Breast epithelium (tissue), 4 donors: ENCODE data around the gene ADD3. TPM values are rescaled to one million over a fixed set of nuclear protein-coding genes. Genes with fewer than 3 reads are reported as not detected.

Experiments
- DNase-seq, 2 donors: peaks; one replicate each; pipeline ENCODE4 v3.0.0-alpha.2; 2019; ENCODE audit warnings: low spot score in 2 of 2
- H3K27ac ChIP-seq, 2 donors: fragments of 200-600 bp; sonication (generic) in 1 of 2; one replicate each; pipeline ENCODE4 v1.5.1; 2016 to 2019; ENCODE audit warnings: mild to moderate bottlenecking in 1 of 2
- H3K27me3 ChIP-seq, 2 donors: fragments of 200-600 bp; sonication (generic) in 1 of 2; one replicate each; pipeline versions ENCODE4 v1.5.1 to v1.6.0; 2017 to 2019; ENCODE audit warnings: control low read depth in 1 of 2, mild to moderate bottlenecking in 1 of 2
- H3K36me3 ChIP-seq: fragments of 200-600 bp; one replicate; pipeline ENCODE4 v1.5.1; 2019
- H3K4me1 ChIP-seq, 2 donors: fragments of 200-600 bp; sonication (generic); one replicate each; pipeline ENCODE4 v1.5.1; 2016 to 2019; ENCODE audit warnings: control low read depth in 1 of 2
- H3K4me3 ChIP-seq, 3 donors: fragments of 200-600 bp; sonication (generic); 1 replicate in 2 of 3; 2 replicates in 1 of 3; pipeline ENCODE4 v1.5.1; 2016 to 2019; ENCODE audit warnings: mild to moderate bottlenecking in 3 of 3, moderate library complexity in 2 of 3
- H3K9me3 ChIP-seq, 2 donors: fragments of 200-600 bp; sonication (generic) in 1 of 2; one replicate each; pipeline ENCODE4 v1.5.1; 2016 to 2019; ENCODE audit warnings: control low read depth in 1 of 2
- CTCF ChIP-seq, 3 donors: fragments of 450-650 bp; IDR thresholded peaks; one replicate each; pipeline ENCODE4 v1.5.1; 2016 to 2017; ENCODE audit warnings: antibody characterized with exemption in 3 of 3, mild to moderate bottlenecking in 3 of 3, moderate library complexity in 3 of 3
- POLR2A ChIP-seq: fragments of 450-650 bp; IDR thresholded peaks from one replicate; pipeline ENCODE4 v1.6.1; 2016; ENCODE audit warnings: antibody characterized with exemption, mild to moderate bottlenecking, moderate library complexity
- POLR2AphosphoS5 ChIP-seq, 3 donors: sonication (generic); formaldehyde crosslinking; IDR thresholded peaks; one replicate each; pipeline ENCODE4 v1.6.1; 2017; ENCODE audit warnings: antibody characterized with exemption in 3 of 3
- intact Hi-C: fragments of 100-400 bp; cut with DNase I; formaldehyde crosslinking; loops from one replicate; pipeline ENCODE4 v1.15.1; 2023; ENCODE audit warnings: low total_unique reads
- total RNA-seq, 3 donors: library from RNA; depleted of rRNA; stranded (reverse); fragments of >200 nt; gene quantifications; one replicate each; pipeline ENCODE4 v1.1.0, GENCODE V29; 2016

ADD3 gene
- total RNA-seq, 3 donors from 2014 or later: 208 to 458 (median 347) TPM

- Histone ChIP-seq H3K4me3 (no peak overlapping the region), H3K27ac (no peak overlapping the region), H3K4me1 (no peaks in the 10 kb centered on the region), H3K27me3 (no peaks in the 10 kb centered on the region), H3K9me3 (no peaks in the 10 kb centered on the region), H3K36me3 (no peaks in the 10 kb centered on the region)
- intact Hi-C loops: no loop called here
- no peak for DNase-seq
- TF ChIP-seq CTCF (IDR thresholded peaks at IDR 0.05): no peak
- TF ChIP-seq POLR2AphosphoS5 (IDR thresholded peaks at IDR 0.05): no peak
- TF ChIP-seq POLR2A: no peak
Observed at GRCh38 chr10:110051487-110051886, 43.7 kb downstream of the ADD3 start.

GRCh38 chr10:110052916-110053315 is 45.1 kb downstream of the ADD3 start:
- Histone ChIP-seq H3K9me3 (no peaks in the 10 kb centered on the region), H3K4me3 (no peak overlapping the region), H3K36me3 (no peaks in the 10 kb centered on the region), H3K27me3 (no peaks in the 10 kb centered on the region), H3K27ac (no peak overlapping the region), H3K4me1 (no peaks in the 10 kb centered on the region)
- intact Hi-C loops: no loop called here
- DNase-seq: no peak
- no peak for TF ChIP-seq CTCF (IDR thresholded peaks at IDR 0.05)
- no peak for TF ChIP-seq POLR2AphosphoS5 (IDR thresholded peaks at IDR 0.05)
- TF ChIP-seq POLR2A: no peak

- H3K27ac ChIP-seq: peak overlapping the region; percentile 5 to 57
- DNase-seq: no peak
- no peaks in the 10 kb centered on the region for H3K9me3 ChIP-seq
- TF ChIP-seq POLR2AphosphoS5 (IDR thresholded peaks at IDR 0.05) (no peak), POLR2A (no peak), CTCF (IDR thresholded peaks at IDR 0.05) (no peak)
- no peak overlapping the region for H3K4me3 ChIP-seq
- H3K4me1 ChIP-seq: no peaks in the 10 kb centered on the region
- intact Hi-C loops: no loop called here
- no peaks in the 10 kb centered on the region for H3K27me3 ChIP-seq
- H3K36me3 ChIP-seq: no peaks in the 10 kb centered on the region
Observed at GRCh38 chr10:110056822-110057221, 49.0 kb downstream of the ADD3 start.

GRCh38 chr10:110057456-110057855 is 49.7 kb downstream of the ADD3 start:
- no peaks in the 10 kb centered on the region for H3K9me3 ChIP-seq
- H3K27ac ChIP-seq: peak overlapping the region; percentile 5 to 57
- no peaks in the 10 kb centered on the region for H3K36me3 ChIP-seq
- H3K4me3 ChIP-seq: no peak overlapping the region
- intact Hi-C loops: no loop called here
- DNase-seq: no peak
- no peaks in the 10 kb centered on the region for H3K4me1 ChIP-seq
- no peaks in the 10 kb centered on the region for H3K27me3 ChIP-seq
- TF ChIP-seq POLR2A: no peak
- no peak for TF ChIP-seq CTCF (IDR thresholded peaks at IDR 0.05)
- no peak for TF ChIP-seq POLR2AphosphoS5 (IDR thresholded peaks at IDR 0.05)

GRCh38 chr10:110058212-110058611 is 50.4 kb downstream of the ADD3 start:
- no peak for TF ChIP-seq POLR2AphosphoS5 (IDR thresholded peaks at IDR 0.05)
- no peak for TF ChIP-seq CTCF (IDR thresholded peaks at IDR 0.05)
- no peak for TF ChIP-seq POLR2A
- no peak overlapping the region for H3K4me3 ChIP-seq
- no peak for DNase-seq
- intact Hi-C loops: no loop called here
- no peaks in the 10 kb centered on the region for H3K27me3 ChIP-seq
- no peaks in the 10 kb centered on the region for H3K4me1 ChIP-seq
- H3K36me3 ChIP-seq: no peaks in the 10 kb centered on the region
- no peak overlapping the region for H3K27ac ChIP-seq
- H3K9me3 ChIP-seq: no peaks in the 10 kb centered on the region
